ENCODE results near the gene ITPR1. TPM values are rescaled to one million over a fixed set of nuclear protein-coding genes. Genes with fewer than 3 reads are reported as not detected.

ITPR1 gene
- total and polyA plus RNA-seq, 2 of the 4 experiments (the other 2 are of a cell fraction) = 1.8 to 5.7 TPM

DNA sequence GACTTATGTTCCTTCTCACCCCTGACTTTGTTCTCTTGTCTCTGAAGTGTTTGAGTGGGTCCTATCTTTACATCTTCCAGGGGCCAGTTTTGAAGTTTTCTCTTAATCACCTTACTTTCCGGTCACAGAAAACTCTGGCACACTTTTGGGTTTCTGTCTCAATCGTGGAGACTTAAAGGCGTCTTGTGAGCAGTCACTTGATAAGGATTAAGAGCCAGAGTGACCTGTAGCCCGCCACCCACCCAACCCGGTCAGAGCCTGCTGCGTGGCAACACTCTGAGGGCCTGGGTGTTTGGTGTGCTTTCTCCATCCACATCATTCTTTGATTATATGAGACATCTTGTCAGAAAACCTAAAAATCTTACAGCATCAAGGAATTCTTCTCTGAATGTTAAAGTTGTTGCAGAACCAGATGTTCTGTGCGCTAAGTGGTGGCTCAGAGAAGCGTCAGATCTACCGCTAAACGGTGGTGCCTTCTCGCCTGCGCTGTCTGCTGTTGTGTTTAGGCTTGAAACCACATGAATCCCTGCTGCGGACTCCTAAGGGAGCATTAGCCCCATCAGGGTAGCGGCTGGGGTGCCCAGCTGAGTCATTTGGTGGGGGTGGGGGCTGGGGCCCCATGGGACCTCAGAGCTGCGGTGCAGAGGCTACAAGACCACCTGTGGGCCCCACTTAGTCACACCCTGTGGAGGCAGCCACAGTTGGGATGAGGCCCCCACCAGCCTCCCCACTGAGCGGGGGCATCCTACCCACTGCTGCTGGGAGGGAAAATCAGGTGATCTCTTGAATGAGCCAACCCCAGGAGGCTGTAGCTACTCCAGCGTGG lies 327.4 kb downstream of the ITPR1 start:
- H4K8ac ChIP-seq (ENCODE audit: low read depth in 2 of 2, low read length in 2 of 2) = no peak overlapping the region
- no TSS peak for BruUV-seq (replicated peaks)
- H2BK120ac ChIP-seq (ENCODE audit: low read depth, low read length) = no peak overlapping the region
- H3K9me1 ChIP-seq (ENCODE audit: insufficient read depth, low read length) = no peaks in the 10 kb centered on the region; the same call in 1 of the 2 replicates
- intact Hi-C loops (cut with micrococcal nuclease) (no loop called here), dilution Hi-C loops (cut with HindIII; ENCODE audit: low sequenced_read_pairs, unreplicated experiment) (no loop called here), in situ Hi-C loops (cut with MboI; ENCODE audit: low sequenced_read_pairs) (no loop called here)
- no peaks in the 10 kb centered on the region for H4K20me1 ChIP-seq (ENCODE audit: insufficient read depth, low read length)
- H3K9me3 ChIP-seq (ENCODE audit: control insufficient read depth, insufficient read depth, low read length) = no peaks in the 10 kb centered on the region; the same call in none of the 2 replicates
- no peak for ATAC-seq (ENCODE audit: low read depth)
- no peak overlapping the region for H3K27ac ChIP-seq (ENCODE audit: insufficient read depth, low read length)
- no peak overlapping the region for H4K91ac ChIP-seq (ENCODE audit: insufficient read depth, low read depth, low read length)
- no peak overlapping the region for H2BK5ac ChIP-seq (ENCODE audit: low read depth, low read length, poor library complexity, severe bottlenecking)
- 89% methylated on average over 7 of the region's 17 CpGs; no CpG with 5 or more reads in 1 of the 2 experiments for WGBS, 2 experiments (ENCODE audit: extremely low coverage in 2 of 2, insufficient read length in 1 of 2)
- no peak overlapping the region for H3K56ac ChIP-seq (ENCODE audit: extremely low read depth, insufficient read depth, low read length)
- H3K4me1 ChIP-seq (ENCODE audit: control insufficient read depth, insufficient read depth, low read length) = no peaks in the 10 kb centered on the region
- POLR2A ChIA-PET (ENCODE audit: unreplicated experiment) = no interaction called here
- H2AK9ac ChIP-seq (replicated peaks; ENCODE audit: low read depth, low read length, poor library complexity) = no peak overlapping the region
- H4K5ac ChIP-seq (ENCODE audit: low read depth, low read length) = no peak overlapping the region
- H3K27me3 ChIP-seq (ENCODE audit: control insufficient read depth, insufficient read depth, low read length) = no peaks in the 10 kb centered on the region
- no peak overlapping the region for H3K9ac ChIP-seq (ENCODE audit: low read depth, low read length)
- CTCF ChIA-PET = no interaction called here
- H3K4me3 ChIP-seq (ENCODE audit: insufficient read depth, low read depth, low read length) = no peak overlapping the region
- TF ChIP-seq SMC3 (IDR thresholded peaks at IDR 0.05; ENCODE audit: low read depth, low read length) (no peak), CTCF (conservative IDR thresholded peaks at IDR 0.05; ENCODE audit: low read depth, low read length) (no peak), NFE2L2 (IDR thresholded peaks at IDR 0.05; ENCODE audit: low read depth, low read length) (no peak), MAZ (IDR thresholded peaks at IDR 0.05; ENCODE audit: borderline replicate concordance, low read depth, low read length) (no peak), RCOR1 (IDR thresholded peaks at IDR 0.05; ENCODE audit: insufficient replicate concordance, low read length) (no peak), CHD1 (IDR thresholded peaks at IDR 0.05; ENCODE audit: low read depth, low read length) (no peak), MAFK (IDR thresholded peaks at IDR 0.05; ENCODE audit: low read depth, low read length) (no peak), CEBPB (IDR thresholded peaks at IDR 0.05; ENCODE audit: low read depth, low read length) (no peak), MXI1 (IDR thresholded peaks at IDR 0.05; ENCODE audit: borderline replicate concordance, low read depth, low read length) (no peak), RFX5 (IDR thresholded peaks at IDR 0.05; ENCODE audit: low read depth, low read length) (no peak), RAD21 (IDR thresholded peaks at IDR 0.05; ENCODE audit: low read length) (no peak)
- DNase-seq = no peak
- no peak overlapping the region for H3K18ac ChIP-seq (ENCODE audit: low read depth, low read length)
- H3K79me1 ChIP-seq (ENCODE audit: low read depth in 1 of 2, low read length in 2 of 2) = no peaks in the 10 kb centered on the region
- H3K36me3 ChIP-seq (ENCODE audit: control insufficient read depth, insufficient read depth, low read length) = peaks cover 4% of the 10 kb centered on the region; the same call in 1 of the 2 replicates
- no peak overlapping the region for H2AK5ac ChIP-seq (ENCODE audit: low read depth, low read length)
- H2BK15ac ChIP-seq (ENCODE audit: low read depth, low read length) = no peak overlapping the region
- no peak overlapping the region for H2BK20ac ChIP-seq (ENCODE audit: low read depth, low read length)
- no peak overlapping the region for H2AFZ ChIP-seq (replicated peaks; ENCODE audit: low read length, poor library complexity)
- H3K14ac ChIP-seq (replicated peaks; ENCODE audit: low read depth, low read length) = no peak overlapping the region
- H3K4ac ChIP-seq (ENCODE audit: low read depth, low read length) = no peak overlapping the region
- H3K23ac ChIP-seq (ENCODE audit: low read depth, low read length) = no peak overlapping the region
- no peak overlapping the region for H3K4me2 ChIP-seq (ENCODE audit: low read depth, low read length)
